OCI-LY3 (cell line): ENCODE measurements around the gene PDXP.

Source experiments
- EZH2phosphoT487 ChIP-seq: fragments of 200-600 bp; shearing (Covaris generic); IDR thresholded peaks from 2 replicates; pipeline ENCODE4 v1.6.1; 2018; ENCODE audit warnings: antibody characterized with exemption, mixed run types, low read depth
- TF ChIP-seq, protein P1 (sequence below): fragments of 200-600, 300-600 bp; sonication (generic); IDR thresholded peaks from 2 replicates; pipeline ENCODE4 v1.5.1; 2014; ENCODE audit warnings: antibody characterized with exemption, low read length, low read depth

DNA sequence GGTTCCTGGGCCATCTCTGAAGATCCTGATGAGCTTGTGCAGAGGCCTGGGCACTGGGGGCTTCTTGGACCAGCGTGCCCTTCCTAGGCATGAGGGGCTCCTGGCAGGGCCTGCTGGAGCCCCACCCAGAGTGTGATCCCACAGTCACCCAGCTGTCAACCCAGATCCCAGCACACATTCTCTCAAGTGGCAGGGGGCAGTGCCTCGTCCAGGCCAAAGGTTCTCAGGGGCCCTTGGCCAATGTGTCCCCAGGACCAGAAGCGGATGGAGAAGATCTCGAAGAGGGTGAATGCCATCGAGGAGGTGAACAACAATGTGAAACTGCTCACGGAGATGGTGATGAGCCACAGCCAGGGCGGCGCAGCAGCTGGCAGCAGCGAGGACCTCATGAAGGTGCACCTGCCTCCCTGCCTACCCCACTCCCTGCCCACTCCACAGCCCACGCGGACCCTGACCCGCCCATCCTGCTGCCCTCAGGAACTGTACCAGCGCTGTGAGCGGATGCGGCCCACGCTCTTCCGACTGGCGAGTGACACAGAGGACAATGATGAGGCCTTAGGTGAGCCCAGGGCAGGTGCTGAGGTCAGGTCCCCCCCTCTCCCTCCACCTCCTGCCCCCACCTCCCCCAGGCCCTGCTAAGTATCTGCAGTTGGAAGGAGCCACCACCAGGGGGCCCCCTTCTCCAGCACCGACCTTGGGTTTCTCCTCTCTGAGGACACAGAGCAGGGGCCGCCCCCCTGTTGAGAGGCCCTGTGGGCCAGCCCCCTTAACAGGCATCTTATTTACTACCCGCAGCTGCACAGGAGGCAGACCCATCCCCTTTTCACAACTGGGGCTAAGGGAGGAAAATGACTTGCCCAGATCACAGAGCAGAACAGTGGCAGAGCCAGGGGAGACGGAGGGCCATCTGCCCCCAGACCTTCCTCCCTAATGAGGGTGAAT lies 35.2 kb upstream of the PDXP start:
- TF ChIP-seq, protein P1, sequence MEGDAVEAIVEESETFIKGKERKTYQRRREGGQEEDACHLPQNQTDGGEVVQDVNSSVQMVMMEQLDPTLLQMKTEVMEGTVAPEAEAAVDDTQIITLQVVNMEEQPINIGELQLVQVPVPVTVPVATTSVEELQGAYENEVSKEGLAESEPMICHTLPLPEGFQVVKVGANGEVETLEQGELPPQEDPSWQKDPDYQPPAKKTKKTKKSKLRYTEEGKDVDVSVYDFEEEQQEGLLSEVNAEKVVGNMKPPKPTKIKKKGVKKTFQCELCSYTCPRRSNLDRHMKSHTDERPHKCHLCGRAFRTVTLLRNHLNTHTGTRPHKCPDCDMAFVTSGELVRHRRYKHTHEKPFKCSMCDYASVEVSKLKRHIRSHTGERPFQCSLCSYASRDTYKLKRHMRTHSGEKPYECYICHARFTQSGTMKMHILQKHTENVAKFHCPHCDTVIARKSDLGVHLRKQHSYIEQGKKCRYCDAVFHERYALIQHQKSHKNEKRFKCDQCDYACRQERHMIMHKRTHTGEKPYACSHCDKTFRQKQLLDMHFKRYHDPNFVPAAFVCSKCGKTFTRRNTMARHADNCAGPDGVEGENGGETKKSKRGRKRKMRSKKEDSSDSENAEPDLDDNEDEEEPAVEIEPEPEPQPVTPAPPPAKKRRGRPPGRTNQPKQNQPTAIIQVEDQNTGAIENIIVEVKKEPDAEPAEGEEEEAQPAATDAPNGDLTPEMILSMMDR, result peak; percentile 95
- no peak for TF ChIP-seq EZH2phosphoT487
